GM23338 (cell line): ENCODE data around the gene RYR3. TPM values are rescaled to one million over a fixed set of nuclear protein-coding genes. Genes with fewer than 3 reads are reported as not detected.

Experiments
- ATAC-seq: fragments of 200-7000 bp; cut with Tn5 transposase; 3 replicates; pipeline ENCODE4 v1.9.1; 2020
- DNase-seq: peaks from one replicate; pipeline ENCODE4 v3.0.0-alpha.2; 2015; ENCODE audit warnings: low spot score
- H2AFZ ChIP-seq: fragments of 200-600 bp; sonication (generic); 2 replicates; pipeline ENCODE4 v1.8.0; 2016; ENCODE audit warnings: antibody characterized with exemption, mild to moderate bottlenecking, moderate library complexity
- H3F3A ChIP-seq: fragments of 200-600 bp; sonication (generic); replicated peaks from 2 replicates; pipeline ENCODE4 v1.8.0; 2017; ENCODE audit warnings: antibody characterized with exemption, mixed run types, low read depth
- H3K27ac ChIP-seq: fragments of 200-600 bp; sonication (generic); 2 replicates; pipeline ENCODE4 v1.6.1; 2016; ENCODE audit warnings: low read depth
- H3K27me3 ChIP-seq: fragments of 200-600 bp; sonication (generic); 2 replicates; pipeline ENCODE4 v1.8.0; 2016; ENCODE audit warnings: mild to moderate bottlenecking, mixed run types, moderate library complexity; ENCODE audit not compliant: insufficient read depth
- H3K36me3 ChIP-seq: fragments of 200-600 bp; sonication (generic); 2 replicates; pipeline ENCODE4 v1.8.0; 2016; ENCODE audit warnings: mild to moderate bottlenecking; ENCODE audit not compliant: insufficient read depth
- H3K4me1 ChIP-seq: fragments of 200-600 bp; sonication (generic); 2 replicates; pipeline ENCODE4 v1.8.0; 2016; ENCODE audit warnings: mild to moderate bottlenecking, moderate library complexity; ENCODE audit not compliant: insufficient read depth
- H3K4me2 ChIP-seq: fragments of 200-600 bp; sonication (generic); 2 replicates; pipeline ENCODE4 v1.7.1; 2017; ENCODE audit warnings: mixed run types
- H3K4me3 ChIP-seq: fragments of 200-600 bp; sonication (generic); 2 replicates; pipeline ENCODE4 v1.6.1; 2016; ENCODE audit warnings: mixed run types
- H3K79me2 ChIP-seq: fragments of 200-600 bp; sonication (generic); replicated peaks from 2 replicates; pipeline ENCODE4 v1.8.0; 2017; ENCODE audit warnings: mild to moderate bottlenecking; ENCODE audit not compliant: insufficient read depth
- H3K9me2 ChIP-seq: fragments of 200-600 bp; sonication (generic); 2 replicates; pipeline ENCODE4 v1.8.0; 2017; ENCODE audit not compliant: insufficient read depth
- H4K20me1 ChIP-seq: fragments of 200-600 bp; sonication (generic); replicated peaks from 2 replicates; pipeline ENCODE4 v1.8.0; 2017; ENCODE audit warnings: mild to moderate bottlenecking; ENCODE audit not compliant: insufficient read depth
- H3K27ac Mint-ChIP-seq: 2 replicates; pipeline ENCODE4 v1.8.0; 2020; ENCODE audit warnings: inconsistent platforms, mild to moderate bottlenecking, moderate library complexity, mixed read lengths
- H3K27me3 Mint-ChIP-seq: 3 replicates; pipeline ENCODE4 v1.8.0; 2022; ENCODE audit warnings: low read depth, mild to moderate bottlenecking, moderate library complexity, mixed read lengths, inconsistent platforms; ENCODE audit not compliant: insufficient read depth, poor library complexity
- H3K36me3 Mint-ChIP-seq: 3 replicates; pipeline ENCODE4 v1.8.0; 2021; ENCODE audit warnings: low read depth, mild to moderate bottlenecking, inconsistent platforms, moderate library complexity, mixed read lengths
- H3K4me1 Mint-ChIP-seq: 3 replicates; pipeline ENCODE4 v1.8.0; 2020; ENCODE audit warnings: mild to moderate bottlenecking, inconsistent platforms, mixed read lengths
- H3K4me3 Mint-ChIP-seq: 3 replicates; pipeline ENCODE4 v1.8.0; 2021; ENCODE audit warnings: moderate library complexity, mild to moderate bottlenecking, inconsistent platforms, mixed read lengths
- H3K9me3 Mint-ChIP-seq: 3 replicates; pipeline ENCODE4 v1.8.0; 2020; ENCODE audit warnings: moderate library complexity, mild to moderate bottlenecking, inconsistent platforms, mixed read lengths
- CREB1 ChIP-seq: fragments of 250-450 bp; sonication (Bioruptor Pico); IDR thresholded peaks from 2 replicates; pipeline ENCODE4 v1.5.0; 2020; ENCODE audit warnings: low read depth, mild to moderate bottlenecking, moderate library complexity
- JUNB ChIP-seq: IDR thresholded peaks from one replicate; pipeline ENCODE4 v1.6.1; 2016; ENCODE audit warnings: antibody characterized with exemption; ENCODE audit not compliant: unreplicated experiment
- NANOG ChIP-seq: IDR thresholded peaks from 2 replicates; pipeline ENCODE4 v1.6.1; 2016; ENCODE audit warnings: antibody characterized with exemption, borderline replicate concordance
- STAT1 ChIP-seq: IDR thresholded peaks from one replicate; pipeline ENCODE4 v1.6.1; 2016; ENCODE audit warnings: antibody characterized with exemption; ENCODE audit not compliant: unreplicated experiment
- ZNF331 ChIP-seq: fragments of 250-450 bp; sonication (Bioruptor Pico); IDR thresholded peaks from 2 replicates; pipeline ENCODE4 v1.5.0; 2020; ENCODE audit warnings: low read depth, mild to moderate bottlenecking, moderate library complexity
- polyA plus RNA-seq: library from polyadenylated mRNA; unstranded; fragments of >200 nt; fragmentation: Nextera tagmentation; extraction: Ambion mirVana; gene quantifications from 2 replicates; pipeline ENCODE4 v1.2.1, GENCODE V29; 2016
- total RNA-seq: library from RNA; depleted of rRNA; stranded (reverse); fragments of >200 nt; shearing (Covaris generic); gene quantifications from 2 replicates; pipeline ENCODE4 v1.2.3, GENCODE V29; 2014
- TF ChIP-seq, protein P1 (sequence below): IDR thresholded peaks from 2 replicates; pipeline ENCODE4 v1.6.1; 2016; ENCODE audit warnings: antibody characterized with exemption
- TF ChIP-seq, protein P2 (sequence below), 2 experiments: fragments of 200-600 bp in 1 of 2; sonication (generic) in 1 of 2; conservative IDR thresholded peaks; 2 replicates each; pipeline versions ENCODE4 v1.5.1 to v1.6.1; 2016 to 2017; ENCODE audit warnings: antibody characterized with exemption in 2 of 2, low read depth in 2 of 2, mild to moderate bottlenecking in 2 of 2, moderate library complexity in 1 of 2
- TF ChIP-seq, protein P3 (sequence below): fragments of 250-450 bp; sonication (Bioruptor Pico); IDR thresholded peaks from 2 replicates; pipeline ENCODE4 v1.5.0; 2020; ENCODE audit warnings: mild to moderate bottlenecking, moderate library complexity
- TF ChIP-seq, protein P4 (sequence below): IDR thresholded peaks from one replicate; pipeline ENCODE4 v1.6.1; 2018; ENCODE audit warnings: antibody characterized with exemption; ENCODE audit not compliant: unreplicated experiment

RYR3 gene
- total and polyA plus RNA-seq, 2 experiments from 2014 or later = 1.1 to 1.2 TPM

DNA sequence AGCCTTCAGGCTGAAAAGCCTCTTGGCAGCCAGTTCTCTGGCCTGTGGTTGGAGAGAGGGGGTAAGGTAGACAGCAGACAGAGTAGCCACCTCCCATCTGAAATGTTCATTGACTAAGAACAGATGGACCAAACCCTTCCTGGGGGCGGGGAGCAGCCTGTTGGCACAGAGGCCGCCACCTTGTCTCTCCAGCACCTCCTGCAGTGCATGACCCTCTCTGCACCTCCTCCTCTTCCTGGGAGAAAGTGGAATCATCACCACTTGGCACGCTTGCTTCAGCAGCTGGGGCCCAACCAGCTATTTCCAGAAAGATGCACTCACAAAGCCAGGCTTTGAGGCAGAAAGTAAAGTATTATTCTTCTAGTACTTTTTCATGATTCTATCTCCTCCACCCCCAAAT is 344.1 kb downstream of the RYR3 start:
- Histone ChIP-seq H3K4me1 (no peaks in the 10 kb centered on the region), H3K27ac (no peak overlapping the region), H2AFZ (no peak overlapping the region), H3K27me3 (no peaks in the 10 kb centered on the region), H3K9me2 (peaks cover 5% of the 10 kb centered on the region; the same call in 1 of the 2 replicates), H4K20me1 (no peaks in the 10 kb centered on the region), H3K4me2 (no peak overlapping the region), H3F3A (no peaks in the 10 kb centered on the region), H3K4me3 (no peak overlapping the region), H3K36me3 (no peaks in the 10 kb centered on the region), H3K79me2 (no peaks in the 10 kb centered on the region)
- ATAC-seq (peak; percentile 77), DNase-seq (peak; percentile 57)
- TF ChIP-seq, protein P1, sequence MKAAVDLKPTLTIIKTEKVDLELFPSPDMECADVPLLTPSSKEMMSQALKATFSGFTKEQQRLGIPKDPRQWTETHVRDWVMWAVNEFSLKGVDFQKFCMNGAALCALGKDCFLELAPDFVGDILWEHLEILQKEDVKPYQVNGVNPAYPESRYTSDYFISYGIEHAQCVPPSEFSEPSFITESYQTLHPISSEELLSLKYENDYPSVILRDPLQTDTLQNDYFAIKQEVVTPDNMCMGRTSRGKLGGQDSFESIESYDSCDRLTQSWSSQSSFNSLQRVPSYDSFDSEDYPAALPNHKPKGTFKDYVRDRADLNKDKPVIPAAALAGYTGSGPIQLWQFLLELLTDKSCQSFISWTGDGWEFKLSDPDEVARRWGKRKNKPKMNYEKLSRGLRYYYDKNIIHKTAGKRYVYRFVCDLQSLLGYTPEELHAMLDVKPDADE = no peak
- TF ChIP-seq, protein P2, sequence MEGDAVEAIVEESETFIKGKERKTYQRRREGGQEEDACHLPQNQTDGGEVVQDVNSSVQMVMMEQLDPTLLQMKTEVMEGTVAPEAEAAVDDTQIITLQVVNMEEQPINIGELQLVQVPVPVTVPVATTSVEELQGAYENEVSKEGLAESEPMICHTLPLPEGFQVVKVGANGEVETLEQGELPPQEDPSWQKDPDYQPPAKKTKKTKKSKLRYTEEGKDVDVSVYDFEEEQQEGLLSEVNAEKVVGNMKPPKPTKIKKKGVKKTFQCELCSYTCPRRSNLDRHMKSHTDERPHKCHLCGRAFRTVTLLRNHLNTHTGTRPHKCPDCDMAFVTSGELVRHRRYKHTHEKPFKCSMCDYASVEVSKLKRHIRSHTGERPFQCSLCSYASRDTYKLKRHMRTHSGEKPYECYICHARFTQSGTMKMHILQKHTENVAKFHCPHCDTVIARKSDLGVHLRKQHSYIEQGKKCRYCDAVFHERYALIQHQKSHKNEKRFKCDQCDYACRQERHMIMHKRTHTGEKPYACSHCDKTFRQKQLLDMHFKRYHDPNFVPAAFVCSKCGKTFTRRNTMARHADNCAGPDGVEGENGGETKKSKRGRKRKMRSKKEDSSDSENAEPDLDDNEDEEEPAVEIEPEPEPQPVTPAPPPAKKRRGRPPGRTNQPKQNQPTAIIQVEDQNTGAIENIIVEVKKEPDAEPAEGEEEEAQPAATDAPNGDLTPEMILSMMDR (conservative IDR thresholded peaks at IDR 0.05; ENCODE audit: low read depth in 2 of 2) = peak; percentile 33 to 53
- no peak overlapping the region for H3K27ac Mint-ChIP-seq
- H3K9me3 Mint-ChIP-seq = peaks cover 4% of the 10 kb centered on the region; the same call in 2 of the 3 replicates
- no peaks in the 10 kb centered on the region; the same call in 2 of the 3 replicates for H3K36me3 Mint-ChIP-seq
- H3K4me3 Mint-ChIP-seq = no peak overlapping the region
- H3K27me3 Mint-ChIP-seq = peaks cover 5% of the 10 kb centered on the region
- H3K4me1 Mint-ChIP-seq = no peaks in the 10 kb centered on the region

DNA sequence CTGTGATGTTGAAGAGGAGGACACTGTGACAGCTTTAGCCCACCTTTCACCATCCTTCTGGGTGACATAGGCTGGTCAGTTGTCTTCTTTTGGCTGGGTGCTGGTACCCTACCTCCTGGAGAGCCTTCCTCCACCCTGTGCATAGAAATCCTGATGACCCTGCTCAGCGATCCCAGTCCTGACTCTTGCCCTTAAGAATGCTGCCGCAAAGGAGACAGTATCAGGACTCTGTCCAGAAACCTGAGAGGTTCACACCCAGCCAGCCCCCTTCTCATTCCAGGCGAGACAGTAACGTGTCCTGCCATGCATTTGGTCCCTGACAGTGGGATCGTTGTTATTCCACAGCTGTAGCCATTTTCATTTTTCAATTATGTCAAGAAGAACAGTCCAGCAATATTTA is 344.7 kb downstream of the RYR3 start:
- peaks cover 5% of the 10 kb centered on the region for H3K27me3 Mint-ChIP-seq
- no peak for DNase-seq
- H3K4me1 Mint-ChIP-seq = no peaks in the 10 kb centered on the region
- Histone ChIP-seq H3K4me3 (no peak overlapping the region), H3K4me1 (no peaks in the 10 kb centered on the region), H3K27me3 (no peaks in the 10 kb centered on the region), H3K27ac (no peak overlapping the region), H4K20me1 (no peaks in the 10 kb centered on the region), H3F3A (no peaks in the 10 kb centered on the region), H3K9me2 (peaks cover 5% of the 10 kb centered on the region; the same call in 1 of the 2 replicates), H3K4me2 (no peak overlapping the region), H3K79me2 (no peaks in the 10 kb centered on the region), H2AFZ (no peak overlapping the region), H3K36me3 (no peaks in the 10 kb centered on the region)
- H3K36me3 Mint-ChIP-seq = no peaks in the 10 kb centered on the region; the same call in 2 of the 3 replicates
- TF ChIP-seq, protein P3, sequence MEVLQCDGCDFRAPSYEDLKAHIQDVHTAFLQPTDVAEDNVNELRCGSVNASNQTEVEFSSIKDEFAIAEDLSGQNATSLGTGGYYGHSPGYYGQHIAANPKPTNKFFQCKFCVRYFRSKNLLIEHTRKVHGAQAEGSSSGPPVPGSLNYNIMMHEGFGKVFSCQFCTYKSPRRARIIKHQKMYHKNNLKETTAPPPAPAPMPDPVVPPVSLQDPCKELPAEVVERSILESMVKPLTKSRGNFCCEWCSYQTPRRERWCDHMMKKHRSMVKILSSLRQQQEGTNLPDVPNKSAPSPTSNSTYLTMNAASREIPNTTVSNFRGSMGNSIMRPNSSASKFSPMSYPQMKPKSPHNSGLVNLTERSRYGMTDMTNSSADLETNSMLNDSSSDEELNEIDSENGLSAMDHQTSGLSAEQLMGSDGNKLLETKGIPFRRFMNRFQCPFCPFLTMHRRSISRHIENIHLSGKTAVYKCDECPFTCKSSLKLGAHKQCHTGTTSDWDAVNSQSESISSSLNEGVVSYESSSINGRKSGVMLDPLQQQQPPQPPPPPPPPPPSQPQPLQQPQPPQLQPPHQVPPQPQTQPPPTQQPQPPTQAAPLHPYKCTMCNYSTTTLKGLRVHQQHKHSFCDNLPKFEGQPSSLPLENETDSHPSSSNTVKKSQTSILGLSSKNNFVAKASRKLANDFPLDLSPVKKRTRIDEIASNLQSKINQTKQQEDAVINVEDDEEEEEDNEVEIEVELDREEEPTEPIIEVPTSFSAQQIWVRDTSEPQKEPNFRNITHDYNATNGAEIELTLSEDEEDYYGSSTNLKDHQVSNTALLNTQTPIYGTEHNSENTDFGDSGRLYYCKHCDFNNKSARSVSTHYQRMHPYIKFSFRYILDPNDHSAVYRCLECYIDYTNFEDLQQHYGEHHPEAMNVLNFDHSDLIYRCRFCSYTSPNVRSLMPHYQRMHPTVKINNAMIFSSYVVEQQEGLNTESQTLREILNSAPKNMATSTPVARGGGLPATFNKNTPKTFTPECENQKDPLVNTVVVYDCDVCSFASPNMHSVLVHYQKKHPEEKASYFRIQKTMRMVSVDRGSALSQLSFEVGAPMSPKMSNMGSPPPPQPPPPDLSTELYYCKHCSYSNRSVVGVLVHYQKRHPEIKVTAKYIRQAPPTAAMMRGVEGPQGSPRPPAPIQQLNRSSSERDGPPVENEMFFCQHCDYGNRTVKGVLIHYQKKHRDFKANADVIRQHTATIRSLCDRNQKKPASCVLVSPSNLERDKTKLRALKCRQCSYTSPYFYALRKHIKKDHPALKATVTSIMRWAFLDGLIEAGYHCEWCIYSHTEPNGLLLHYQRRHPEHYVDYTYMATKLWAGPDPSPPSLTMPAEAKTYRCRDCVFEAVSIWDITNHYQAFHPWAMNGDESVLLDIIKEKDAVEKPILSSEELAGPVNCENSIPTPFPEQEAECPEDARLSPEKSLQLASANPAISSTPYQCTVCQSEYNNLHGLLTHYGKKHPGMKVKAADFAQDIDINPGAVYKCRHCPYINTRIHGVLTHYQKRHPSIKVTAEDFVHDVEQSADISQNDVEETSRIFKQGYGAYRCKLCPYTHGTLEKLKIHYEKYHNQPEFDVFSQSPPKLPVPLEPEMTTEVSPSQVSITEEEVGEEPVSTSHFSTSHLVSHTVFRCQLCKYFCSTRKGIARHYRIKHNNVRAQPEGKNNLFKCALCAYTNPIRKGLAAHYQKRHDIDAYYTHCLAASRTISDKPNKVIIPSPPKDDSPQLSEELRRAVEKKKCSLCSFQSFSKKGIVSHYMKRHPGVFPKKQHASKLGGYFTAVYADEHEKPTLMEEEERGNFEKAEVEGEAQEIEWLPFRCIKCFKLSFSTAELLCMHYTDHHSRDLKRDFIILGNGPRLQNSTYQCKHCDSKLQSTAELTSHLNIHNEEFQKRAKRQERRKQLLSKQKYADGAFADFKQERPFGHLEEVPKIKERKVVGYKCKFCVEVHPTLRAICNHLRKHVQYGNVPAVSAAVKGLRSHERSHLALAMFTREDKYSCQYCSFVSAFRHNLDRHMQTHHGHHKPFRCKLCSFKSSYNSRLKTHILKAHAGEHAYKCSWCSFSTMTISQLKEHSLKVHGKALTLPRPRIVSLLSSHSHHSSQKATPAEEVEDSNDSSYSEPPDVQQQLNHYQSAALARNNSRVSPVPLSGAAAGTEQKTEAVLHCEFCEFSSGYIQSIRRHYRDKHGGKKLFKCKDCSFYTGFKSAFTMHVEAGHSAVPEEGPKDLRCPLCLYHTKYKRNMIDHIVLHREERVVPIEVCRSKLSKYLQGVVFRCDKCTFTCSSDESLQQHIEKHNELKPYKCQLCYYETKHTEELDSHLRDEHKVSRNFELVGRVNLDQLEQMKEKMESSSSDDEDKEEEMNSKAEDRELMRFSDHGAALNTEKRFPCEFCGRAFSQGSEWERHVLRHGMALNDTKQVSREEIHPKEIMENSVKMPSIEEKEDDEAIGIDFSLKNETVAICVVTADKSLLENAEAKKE (CRISPR knock-in tag) = no peak
- TF ChIP-seq, protein P4, sequence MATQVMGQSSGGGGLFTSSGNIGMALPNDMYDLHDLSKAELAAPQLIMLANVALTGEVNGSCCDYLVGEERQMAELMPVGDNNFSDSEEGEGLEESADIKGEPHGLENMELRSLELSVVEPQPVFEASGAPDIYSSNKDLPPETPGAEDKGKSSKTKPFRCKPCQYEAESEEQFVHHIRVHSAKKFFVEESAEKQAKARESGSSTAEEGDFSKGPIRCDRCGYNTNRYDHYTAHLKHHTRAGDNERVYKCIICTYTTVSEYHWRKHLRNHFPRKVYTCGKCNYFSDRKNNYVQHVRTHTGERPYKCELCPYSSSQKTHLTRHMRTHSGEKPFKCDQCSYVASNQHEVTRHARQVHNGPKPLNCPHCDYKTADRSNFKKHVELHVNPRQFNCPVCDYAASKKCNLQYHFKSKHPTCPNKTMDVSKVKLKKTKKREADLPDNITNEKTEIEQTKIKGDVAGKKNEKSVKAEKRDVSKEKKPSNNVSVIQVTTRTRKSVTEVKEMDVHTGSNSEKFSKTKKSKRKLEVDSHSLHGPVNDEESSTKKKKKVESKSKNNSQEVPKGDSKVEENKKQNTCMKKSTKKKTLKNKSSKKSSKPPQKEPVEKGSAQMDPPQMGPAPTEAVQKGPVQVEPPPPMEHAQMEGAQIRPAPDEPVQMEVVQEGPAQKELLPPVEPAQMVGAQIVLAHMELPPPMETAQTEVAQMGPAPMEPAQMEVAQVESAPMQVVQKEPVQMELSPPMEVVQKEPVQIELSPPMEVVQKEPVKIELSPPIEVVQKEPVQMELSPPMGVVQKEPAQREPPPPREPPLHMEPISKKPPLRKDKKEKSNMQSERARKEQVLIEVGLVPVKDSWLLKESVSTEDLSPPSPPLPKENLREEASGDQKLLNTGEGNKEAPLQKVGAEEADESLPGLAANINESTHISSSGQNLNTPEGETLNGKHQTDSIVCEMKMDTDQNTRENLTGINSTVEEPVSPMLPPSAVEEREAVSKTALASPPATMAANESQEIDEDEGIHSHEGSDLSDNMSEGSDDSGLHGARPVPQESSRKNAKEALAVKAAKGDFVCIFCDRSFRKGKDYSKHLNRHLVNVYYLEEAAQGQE = no peak
- TF ChIP-seq JUNB (no peak), STAT1 (no peak), ZNF331 (no peak), CREB1 (CRISPR knock-in tag) (no peak), NANOG (no peak)
- peaks cover 4% of the 10 kb centered on the region; the same call in 2 of the 3 replicates for H3K9me3 Mint-ChIP-seq
- H3K27ac Mint-ChIP-seq = no peak overlapping the region
- H3K4me3 Mint-ChIP-seq = no peak overlapping the region
- no peak for ATAC-seq
